Suprapubic skin (tissue), 4 donors: ENCODE measurements around the gene CNBD2. TPM values are rescaled to one million over a fixed set of nuclear protein-coding genes. Genes with fewer than 3 reads are reported as not detected.
"Not testable (repeated sequence)": the region's sequence is repeated elsewhere in the genome, so short reads cannot be mapped to it uniquely, and the experiment has no call there.

Experiments
- DNase-seq, 2 donors: peaks; one replicate each; pipeline ENCODE4 v3.0.0-alpha.2; 2019; ENCODE audit warnings: low spot score in 2 of 2
- H3K27ac ChIP-seq: fragments of 200-600 bp; sonication (generic); one replicate; pipeline ENCODE4 v1.5.1; 2019
- H3K27me3 ChIP-seq: fragments of 200-600 bp; sonication (generic); one replicate; pipeline ENCODE4 v1.5.1; 2019
- H3K36me3 ChIP-seq: fragments of 200-600 bp; sonication (generic); one replicate; pipeline ENCODE4 v1.5.1; 2019
- H3K4me1 ChIP-seq: fragments of 200-600 bp; sonication (generic); one replicate; pipeline ENCODE4 v1.5.1; 2019
- H3K4me3 ChIP-seq: fragments of 200-600 bp; sonication (generic); one replicate; pipeline ENCODE4 v1.5.1; 2019; ENCODE audit warnings: mild to moderate bottlenecking
- H3K9me3 ChIP-seq: fragments of 200-600 bp; sonication (generic); one replicate; pipeline ENCODE4 v1.5.1; 2019
- CTCF ChIP-seq, 2 donors: fragments of 200-600 bp in 1 of 2; fragments of 450-650 bp in 1 of 2; sonication (generic) in 1 of 2; IDR thresholded peaks; one replicate each; pipeline ENCODE4 v1.5.1; 2016 to 2019; ENCODE audit warnings: antibody characterized with exemption in 2 of 2, mild to moderate bottlenecking in 1 of 2, moderate library complexity in 1 of 2
- EP300 ChIP-seq: sonication (generic); formaldehyde crosslinking; IDR thresholded peaks from one replicate; pipeline ENCODE4 v1.6.1; 2017; ENCODE audit warnings: antibody characterized with exemption
- POLR2A ChIP-seq, 2 donors: fragments of 450-650 bp; IDR thresholded peaks; one replicate each; pipeline ENCODE4 v1.6.1; 2017; ENCODE audit warnings: antibody characterized with exemption in 2 of 2, mild to moderate bottlenecking in 2 of 2, moderate library complexity in 2 of 2
- POLR2AphosphoS5 ChIP-seq, 3 donors: sonication (generic); formaldehyde crosslinking; IDR thresholded peaks; one replicate each; pipeline ENCODE4 v1.6.1; 2017; ENCODE audit warnings: antibody characterized with exemption in 3 of 3
- WGBS: methylation state at CpG from one replicate; pipeline ENCODE4 v1.1.5; 2018; 5-methylcytosine and 5-hydroxymethylcytosine counted together
- total RNA-seq, 4 donors: library from RNA; depleted of rRNA; stranded (reverse); fragments of >200 nt; gene quantifications; one replicate each; pipeline ENCODE4 v1.1.0, GENCODE V29; 2016

CNBD2 gene
- total RNA-seq, 4 donors from 2014 or later = 6.4 to 19.7 (median 10.3) TPM

DNA sequence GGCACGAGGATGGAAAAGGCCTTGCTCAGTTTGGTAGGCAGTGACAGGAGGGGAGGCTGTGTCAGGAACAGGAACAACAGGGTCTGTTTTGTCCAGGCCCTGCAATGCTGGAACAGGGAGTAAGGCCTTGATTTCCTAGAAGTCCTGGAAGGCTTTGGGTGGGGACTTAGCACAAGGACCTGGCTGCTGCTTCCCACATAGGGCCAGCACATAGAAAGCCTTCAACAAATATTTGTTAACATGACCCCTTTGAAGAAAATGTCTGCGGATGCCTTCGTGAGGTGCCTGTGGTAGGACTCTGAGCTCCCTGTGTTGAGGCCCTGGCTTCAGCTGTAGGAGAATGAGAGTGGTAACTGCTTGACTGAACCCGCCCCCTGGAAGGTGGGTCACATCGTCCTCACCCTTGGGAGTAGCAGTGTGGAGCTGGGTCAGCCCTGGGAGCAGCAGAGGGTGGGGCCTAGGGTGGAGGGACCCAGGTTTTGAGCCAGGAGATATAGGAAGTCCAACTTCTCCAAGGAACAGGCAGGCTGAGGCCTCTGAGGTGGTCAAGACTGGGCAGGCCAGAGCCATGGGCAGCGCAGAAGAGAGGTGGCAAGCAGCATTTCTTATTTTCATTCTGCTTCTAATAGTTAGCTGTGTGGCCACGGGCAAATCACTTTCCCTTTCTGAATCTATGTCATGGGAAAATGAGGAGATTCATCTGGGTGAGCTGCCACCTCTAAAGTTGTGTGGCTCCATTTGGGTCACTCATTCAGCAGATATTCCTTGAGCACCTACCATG, 50.0 kb downstream of the CNBD2 start:
- no peak for TF ChIP-seq POLR2A (IDR thresholded peaks at IDR 0.05)
- TF ChIP-seq CTCF (IDR thresholded peaks at IDR 0.05) = no peak
- no peak for TF ChIP-seq POLR2AphosphoS5 (IDR thresholded peaks at IDR 0.05)
- WGBS = 91% methylated on average over 6 of the region's 7 CpGs
- Histone ChIP-seq H3K36me3 (no peaks in the 10 kb centered on the region), H3K27me3 (no peaks in the 10 kb centered on the region), H3K4me1 (peaks cover 10% of the 10 kb centered on the region), H3K9me3 (no peaks in the 10 kb centered on the region), H3K27ac (no peak overlapping the region), H3K4me3 (no peak overlapping the region)
- DNase-seq = peak in 1 of 2 donors; percentile 38

DNA sequence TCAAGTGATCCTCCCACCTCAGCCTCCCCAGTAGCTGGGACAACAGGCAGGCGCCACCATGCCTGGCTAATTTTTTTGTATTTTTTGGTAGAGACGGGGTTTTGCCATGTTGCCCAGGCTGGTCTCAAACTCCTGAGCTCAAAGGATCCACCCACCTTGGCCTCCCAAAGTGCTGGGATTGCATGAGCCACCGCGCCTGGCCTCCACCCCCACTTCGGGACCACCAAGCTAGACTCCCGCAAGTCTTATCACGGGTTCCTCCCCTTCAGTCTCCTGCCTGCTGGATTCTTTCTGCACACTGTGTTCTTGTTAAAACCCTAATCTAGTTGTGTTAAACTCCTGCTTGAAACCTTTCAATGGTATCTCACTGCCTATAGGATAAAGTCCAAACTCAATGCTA, 57.7 kb downstream of the CNBD2 start:
- H3K4me1 ChIP-seq, H3K27me3 ChIP-seq, H3K27ac ChIP-seq, H3K36me3 ChIP-seq, H3K9me3 ChIP-seq, H3K4me3 ChIP-seq: not testable (repeated sequence)
- 94% methylated on average over 7 of the region's 7 CpGs for WGBS
- peak in 1 of 2 donors; percentile 72 for DNase-seq

DNA sequence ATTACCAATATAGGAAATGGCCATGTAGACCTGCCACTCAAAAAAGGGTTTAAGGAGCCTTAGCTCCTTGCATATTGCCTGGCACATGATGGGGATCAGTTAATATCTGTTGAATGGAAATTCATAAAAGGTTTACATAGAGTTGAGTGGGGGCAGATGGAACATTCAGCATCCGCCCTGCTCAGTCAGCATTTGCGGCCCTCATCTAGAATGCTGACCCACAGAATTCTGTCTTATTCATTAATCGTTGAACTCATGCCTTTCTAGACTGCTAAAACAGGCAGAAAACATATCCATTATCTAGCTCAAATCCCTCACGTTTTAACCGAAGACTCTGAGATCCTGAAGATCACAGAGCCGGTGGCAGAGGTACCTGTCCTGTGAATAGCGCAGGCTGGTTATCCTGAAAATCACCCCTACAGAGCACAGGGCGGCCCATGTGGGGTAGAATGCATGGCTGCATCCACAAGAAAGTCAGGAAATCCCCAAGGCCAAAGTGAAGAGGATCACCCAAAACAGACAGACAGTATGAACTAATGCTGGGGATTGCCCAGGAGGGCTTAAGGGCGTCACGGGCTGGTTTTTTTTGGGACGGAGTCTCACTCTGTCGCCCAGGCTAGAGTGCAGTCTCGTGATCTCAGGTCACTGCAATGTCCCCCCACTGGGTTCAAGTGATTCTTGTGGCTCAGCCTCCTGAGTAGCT, 59.9 kb downstream of the CNBD2 start:
- 93% methylated on average over 13 of the region's 13 CpGs for WGBS
- DNase-seq = peak in 1 of 2 donors; percentile 16

GRCh38 chr20:36030149-36030548, 61.8 kb downstream of the CNBD2 start:
- DNase-seq = peak in 1 of 2 donors; percentile 6
- Histone ChIP-seq H3K9me3 (no peaks in the 10 kb centered on the region), H3K4me3 (no peak overlapping the region), H3K36me3 (no peaks in the 10 kb centered on the region), H3K4me1 (no peaks in the 10 kb centered on the region), H3K27ac (no peak overlapping the region), H3K27me3 (no peaks in the 10 kb centered on the region)
- TF ChIP-seq EP300 = no peak
- TF ChIP-seq CTCF (IDR thresholded peaks at IDR 0.05) = no peak
- TF ChIP-seq POLR2A (IDR thresholded peaks at IDR 0.05) = no peak
- TF ChIP-seq POLR2AphosphoS5 (IDR thresholded peaks at IDR 0.05) = no peak
- 35% methylated on average over 8 of the region's 8 CpGs for WGBS

More for the DNA sequence above, 59.9 kb downstream of the CNBD2 start:
- Histone ChIP-seq H3K4me3 (no peak overlapping the region), H3K27me3 (no peaks in the 10 kb centered on the region), H3K27ac (no peak overlapping the region), H3K9me3 (no peaks in the 10 kb centered on the region), H3K36me3 (no peaks in the 10 kb centered on the region), H3K4me1 (no peaks in the 10 kb centered on the region)
- TF ChIP-seq EP300 (no peak), POLR2A (IDR thresholded peaks at IDR 0.05) (no peak), CTCF (IDR thresholded peaks at IDR 0.05) (no peak), POLR2AphosphoS5 (IDR thresholded peaks at IDR 0.05) (no peak)

DNA sequence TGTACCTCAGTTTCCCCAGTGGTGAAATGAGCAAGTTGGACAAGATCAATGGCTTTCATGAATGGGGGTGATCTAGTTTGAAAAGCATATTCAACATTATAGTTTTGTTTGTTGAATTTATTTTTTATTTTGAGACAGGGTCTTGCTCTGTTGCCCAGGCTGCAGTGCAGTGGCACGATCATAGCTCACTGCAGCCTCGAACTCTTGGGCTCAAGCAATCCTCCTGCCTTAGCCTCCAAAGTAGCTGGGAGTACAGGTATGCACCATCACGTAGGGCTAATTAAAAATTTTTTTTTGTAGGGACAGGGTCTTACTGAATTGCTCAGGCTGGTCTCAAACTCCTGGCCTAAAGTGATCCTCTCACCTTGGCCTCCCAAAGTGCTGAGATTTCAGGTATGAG, 63.4 kb downstream of the CNBD2 start:
- WGBS = 95% methylated on average over 3 of the region's 3 CpGs
- Histone ChIP-seq H3K9me3 (no peaks in the 10 kb centered on the region), H3K27ac (no peak overlapping the region), H3K27me3 (no peaks in the 10 kb centered on the region), H3K4me3 (no peak overlapping the region), H3K4me1 (no peaks in the 10 kb centered on the region), H3K36me3 (no peaks in the 10 kb centered on the region)
- DNase-seq = no peak
- no peak for TF ChIP-seq POLR2AphosphoS5 (IDR thresholded peaks at IDR 0.05)
- no peak for TF ChIP-seq POLR2A (IDR thresholded peaks at IDR 0.05)
- no peak for TF ChIP-seq EP300
- no peak for TF ChIP-seq CTCF (IDR thresholded peaks at IDR 0.05)
